Gastroesophageal sphincter (tissue), 3 donors: ENCODE results near the gene KLHDC8B.

ENCODE experiments used
- CTCF ChIP-seq, 4 experiments: fragments of 200-600 bp in 2 of 4; fragments of 450-650 bp in 2 of 4; sonication (generic) in 1 of 4; IDR thresholded peaks; one replicate each; pipeline ENCODE4 v1.5.1; 2017 to 2019; ENCODE audit warnings: antibody characterized with exemption in 4 of 4, mild to moderate bottlenecking in 2 of 4, moderate library complexity in 2 of 4
- POLR2AphosphoS5 ChIP-seq: sonication (generic); formaldehyde crosslinking; IDR thresholded peaks from one replicate; pipeline ENCODE4 v1.6.1; 2017; ENCODE audit warnings: antibody characterized with exemption

GRCh38 chr3:49180116-49180515 is 8.7 kb downstream of the KLHDC8B start:
- TF ChIP-seq CTCF (IDR thresholded peaks at IDR 0.05) (no peak), POLR2AphosphoS5 (no peak)
